ENCODE data around the gene ZNF33A. TPM values are rescaled to one million over a fixed set of nuclear protein-coding genes. Genes with fewer than 3 reads are reported as not detected.
"Not testable (repeated sequence)": the region's sequence is repeated elsewhere in the genome, so short reads cannot be mapped to it uniquely, and the experiment has no call there.

The ZNF33A gene
- total RNA-seq, 2 experiments from 2014 or later, result 25.9 to 30.3 TPM

- ChIA-PET CTCF (no interaction called here), POLR2A (no interaction called here)
- intact Hi-C loops (cut with DNase I, micrococcal nuclease), result no loop called here
- H3K4me3 Mint-ChIP-seq, result no peak overlapping the region
- ATAC-seq (ENCODE audit: poor library complexity), result no peak
- Histone ChIP-seq H3K27ac (ENCODE audit: low read depth in 1 of 2, low read length in 2 of 2) (no peak overlapping the region), H3K27me3 (ENCODE audit: control insufficient read depth in 1 of 2, insufficient read depth in 2 of 2, low read length in 2 of 2) (peaks cover 0 to 7% of the 10 kb centered on the region in 2 experiments), H3K9me3 (ENCODE audit: control insufficient read depth in 1 of 2, insufficient read depth in 1 of 2, low read length in 2 of 2) (no peaks in the 10 kb centered on the region), H3K36me3 (ENCODE audit: insufficient read depth, low read length) (no peaks in the 10 kb centered on the region), H3K4me1 (ENCODE audit: insufficient read depth, low read length) (no peaks in the 10 kb centered on the region), H3K4me3 (ENCODE audit: low read length) (no peak overlapping the region)
- no peaks in the 10 kb centered on the region for H3K36me3 Mint-ChIP-seq (ENCODE audit: low read depth)
- H3K27me3 Mint-ChIP-seq, result no peaks in the 10 kb centered on the region
- no peaks in the 10 kb centered on the region for H3K4me1 Mint-ChIP-seq (ENCODE audit: low read depth)
- TF ChIP-seq CTCF (IDR thresholded peaks at IDR 0.05), result no peak
- peaks cover 2% of the 10 kb centered on the region for H3K9me3 Mint-ChIP-seq
- no peak overlapping the region for H3K27ac Mint-ChIP-seq
- DNase-seq, result no peak
Observed at GRCh38 chr10:37991655-37992054, 18.8 kb upstream of the ZNF33A start.

DNA sequence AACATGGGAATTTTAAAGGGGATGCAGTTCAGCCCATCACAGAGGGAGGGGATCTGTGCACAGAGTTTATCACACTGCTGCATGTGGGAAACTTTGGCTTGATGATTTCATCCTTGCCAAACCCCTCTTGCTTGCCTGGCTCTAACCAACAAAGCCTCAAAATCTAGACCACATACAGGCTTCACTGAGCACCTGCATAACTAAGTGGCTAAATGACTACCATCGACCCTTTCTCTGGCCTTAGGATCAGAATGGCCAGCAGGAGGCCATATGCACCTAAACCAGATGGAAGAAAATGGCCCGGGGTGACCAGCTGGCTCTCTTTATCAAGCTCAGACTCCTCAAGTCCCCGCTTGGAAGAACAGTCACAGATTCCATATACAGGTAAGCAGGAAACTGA lies 18.4 kb upstream of the ZNF33A start:
- H3K36me3 ChIP-seq (ENCODE audit: insufficient read depth, low read length), result no peaks in the 10 kb centered on the region
- DNase-seq (no peak), ATAC-seq (ENCODE audit: poor library complexity) (no peak)
- peaks cover 0 to 7% of the 10 kb centered on the region in 2 experiments for H3K27me3 ChIP-seq (ENCODE audit: control insufficient read depth in 1 of 2, insufficient read depth in 2 of 2, low read length in 2 of 2)
- intact Hi-C loops (cut with DNase I, micrococcal nuclease), result no loop called here
- H3K4me1 ChIP-seq (ENCODE audit: insufficient read depth, low read length), result no peaks in the 10 kb centered on the region
- no peaks in the 10 kb centered on the region for H3K4me1 Mint-ChIP-seq (ENCODE audit: low read depth)
- H3K27ac Mint-ChIP-seq, result no peak overlapping the region
- ChIA-PET POLR2A (no interaction called here), CTCF (no interaction called here)
- H3K36me3 Mint-ChIP-seq (ENCODE audit: low read depth), result no peaks in the 10 kb centered on the region
- H3K9me3 Mint-ChIP-seq, result peaks cover 2% of the 10 kb centered on the region
- no peak overlapping the region for H3K27ac ChIP-seq (ENCODE audit: low read depth in 1 of 2, low read length in 2 of 2)
- H3K4me3 ChIP-seq (ENCODE audit: low read length), result no peak overlapping the region
- no peaks in the 10 kb centered on the region for H3K9me3 ChIP-seq (ENCODE audit: control insufficient read depth in 1 of 2, insufficient read depth in 1 of 2, low read length in 2 of 2)
- no peaks in the 10 kb centered on the region for H3K27me3 Mint-ChIP-seq
- no peak overlapping the region for H3K4me3 Mint-ChIP-seq
- no peak for TF ChIP-seq CTCF (IDR thresholded peaks at IDR 0.05)

DNA sequence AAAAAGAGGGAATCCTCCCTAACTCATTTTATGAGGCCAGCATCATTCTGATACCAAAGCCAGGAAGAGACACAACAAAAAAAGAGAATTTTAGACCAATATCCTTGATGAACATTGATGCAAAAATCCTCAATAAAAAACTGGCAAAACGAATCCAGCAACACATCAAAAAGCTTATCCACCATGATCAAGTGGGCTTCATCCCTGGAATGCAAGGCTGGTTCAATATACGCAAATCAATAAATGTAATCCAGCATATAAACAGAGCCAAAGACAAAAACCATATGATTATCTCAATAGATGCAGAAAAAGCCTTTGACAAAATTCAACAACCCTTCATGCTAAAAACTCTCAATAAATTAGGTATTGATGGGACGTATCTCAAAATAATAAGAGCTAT lies 11.6 kb upstream of the ZNF33A start:
- H3K27ac Mint-ChIP-seq; H3K36me3 Mint-ChIP-seq (ENCODE audit: low read depth); ATAC-seq (ENCODE audit: poor library complexity); H3K27me3 ChIP-seq (ENCODE audit: control insufficient read depth in 1 of 2, insufficient read depth in 2 of 2, low read length in 2 of 2); H3K9me3 ChIP-seq (ENCODE audit: control insufficient read depth in 1 of 2, insufficient read depth in 1 of 2, low read length in 2 of 2); CTCF ChIA-PET; POLR2A ChIA-PET; H3K9me3 Mint-ChIP-seq; H3K4me3 ChIP-seq (ENCODE audit: low read length); H3K4me1 Mint-ChIP-seq (ENCODE audit: low read depth); H3K4me1 ChIP-seq (ENCODE audit: insufficient read depth, low read length); H3K27ac ChIP-seq (ENCODE audit: low read depth in 1 of 2, low read length in 2 of 2); H3K36me3 ChIP-seq (ENCODE audit: insufficient read depth, low read length); DNase-seq; intact Hi-C loops (cut with DNase I, micrococcal nuclease); H3K27me3 Mint-ChIP-seq; H3K4me3 Mint-ChIP-seq: not testable (repeated sequence)

DNA sequence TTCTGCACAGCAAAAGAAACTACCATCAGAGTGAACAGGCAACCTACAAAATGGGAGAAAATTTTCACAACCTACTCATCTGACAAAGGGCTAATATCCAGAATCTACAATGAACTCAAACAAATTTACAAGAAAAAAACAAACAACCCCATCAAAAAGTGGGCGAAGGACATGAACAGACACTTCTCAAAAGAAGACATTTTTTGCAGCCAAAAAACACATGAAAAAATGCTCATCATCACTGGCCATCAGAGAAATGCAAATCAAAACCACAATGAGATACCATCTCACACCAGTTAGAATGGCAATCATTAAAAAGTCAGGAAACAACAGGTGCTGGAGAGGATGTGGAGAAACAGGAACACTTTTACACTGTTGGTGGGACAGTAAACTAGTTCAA lies 10.0 kb upstream of the ZNF33A start:
- H3K4me1 ChIP-seq (ENCODE audit: insufficient read depth, low read length); H3K36me3 ChIP-seq (ENCODE audit: insufficient read depth, low read length); H3K4me3 Mint-ChIP-seq; H3K27ac ChIP-seq (ENCODE audit: low read depth in 1 of 2, low read length in 2 of 2); CTCF ChIA-PET; H3K27ac Mint-ChIP-seq; H3K27me3 Mint-ChIP-seq; H3K4me1 Mint-ChIP-seq (ENCODE audit: low read depth); DNase-seq; intact Hi-C loops (cut with DNase I, micrococcal nuclease); H3K27me3 ChIP-seq (ENCODE audit: control insufficient read depth in 1 of 2, insufficient read depth in 2 of 2, low read length in 2 of 2); H3K36me3 Mint-ChIP-seq (ENCODE audit: low read depth); H3K4me3 ChIP-seq (ENCODE audit: low read length); H3K9me3 Mint-ChIP-seq; POLR2A ChIA-PET; H3K9me3 ChIP-seq (ENCODE audit: control insufficient read depth in 1 of 2, insufficient read depth in 1 of 2, low read length in 2 of 2); ATAC-seq (ENCODE audit: poor library complexity): not testable (repeated sequence)

Data from CD4-positive, alpha-beta T cell (primary cell).